Measurements from ENCODE around the gene RAD9A.

RAD9A gene

DNA sequence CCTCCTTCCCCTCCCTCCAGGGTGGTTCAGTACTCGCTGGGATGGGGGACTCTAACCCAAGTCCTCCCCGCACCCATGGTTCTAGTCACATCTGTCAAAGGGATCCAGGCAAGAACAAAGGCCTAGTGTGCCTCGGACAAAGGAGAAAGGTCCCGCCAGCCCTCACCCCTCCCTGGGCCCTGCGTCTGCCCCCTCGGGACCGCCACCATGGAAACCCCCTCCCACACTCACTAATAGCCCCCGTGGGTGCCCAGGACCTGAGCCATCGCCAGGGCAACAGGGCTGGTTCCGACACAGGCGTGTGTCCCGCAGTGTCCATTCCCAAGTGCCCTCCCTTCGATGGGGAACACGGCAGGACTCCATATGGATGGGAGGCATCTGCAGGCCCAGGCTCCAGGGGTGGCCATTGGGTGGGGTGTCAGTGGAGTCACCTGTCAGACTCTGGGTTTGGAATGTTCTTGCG, 18.6 kb downstream of the RAD9A start:
- no peak overlapping the region for H3K4me3 ChIP-seq (ENCODE audit: control insufficient read depth, low read depth, low read length)
- TF ChIP-seq CTCF (IDR thresholded peaks at IDR 0.05; ENCODE audit: control insufficient read depth, insufficient read depth, low read depth, low read length, missing control alignments): no peak
- no peak for DNase-seq (ENCODE audit: low read depth)

DNA sequence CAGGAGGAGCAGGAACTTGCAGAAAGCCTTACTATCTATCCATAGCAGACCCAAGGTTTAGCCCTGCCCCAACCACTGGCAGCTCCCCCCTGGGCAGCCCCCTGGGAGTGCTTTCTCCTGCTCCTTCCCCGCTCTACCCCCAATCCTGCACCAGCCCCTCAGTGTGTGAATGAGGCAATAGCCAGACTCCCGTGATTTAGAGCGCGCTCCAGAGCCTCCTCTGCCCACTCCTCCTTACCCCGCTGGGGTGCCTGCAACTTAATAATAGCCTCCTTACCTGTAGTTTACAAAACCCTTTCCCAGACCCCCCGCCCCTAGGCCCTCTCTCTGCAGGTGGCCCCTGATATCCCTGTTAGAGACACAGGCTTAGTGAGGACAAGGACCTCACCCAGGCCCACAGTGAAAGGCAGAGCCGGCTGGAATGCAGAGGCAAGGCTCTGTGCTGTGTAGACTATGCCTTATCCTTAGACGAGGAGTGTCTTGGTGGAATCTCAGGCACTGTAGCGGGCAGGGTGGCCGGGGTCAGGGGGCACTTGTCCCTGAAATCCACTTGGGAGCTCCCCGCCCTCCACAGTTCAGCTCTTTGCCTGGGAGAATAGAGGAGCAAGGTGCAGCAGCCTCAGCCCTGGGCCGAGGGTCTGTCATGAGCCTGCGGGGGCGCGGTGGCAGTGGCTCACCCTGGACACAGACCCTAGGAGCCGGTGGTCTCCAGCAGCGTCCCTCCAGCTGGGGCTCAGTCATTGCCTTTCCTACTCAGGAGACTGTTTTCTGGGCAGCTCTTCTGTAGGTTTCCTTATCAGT, 19.4 kb downstream of the RAD9A start:
- no peak for DNase-seq (ENCODE audit: low read depth)
- no peak for TF ChIP-seq CTCF (IDR thresholded peaks at IDR 0.05; ENCODE audit: control insufficient read depth, insufficient read depth, low read depth, low read length, missing control alignments)
- H3K4me3 ChIP-seq (ENCODE audit: control insufficient read depth, low read depth, low read length): no peak overlapping the region

GRCh38 chr11:67411785-67412152, 20.0 kb downstream of the RAD9A start:
- TF ChIP-seq CTCF (IDR thresholded peaks at IDR 0.05; ENCODE audit: control insufficient read depth, insufficient read depth, low read depth, low read length, missing control alignments): no peak
- no peak overlapping the region for H3K4me3 ChIP-seq (ENCODE audit: control insufficient read depth, low read depth, low read length)
- DNase-seq (ENCODE audit: low read depth): no peak

DNA sequence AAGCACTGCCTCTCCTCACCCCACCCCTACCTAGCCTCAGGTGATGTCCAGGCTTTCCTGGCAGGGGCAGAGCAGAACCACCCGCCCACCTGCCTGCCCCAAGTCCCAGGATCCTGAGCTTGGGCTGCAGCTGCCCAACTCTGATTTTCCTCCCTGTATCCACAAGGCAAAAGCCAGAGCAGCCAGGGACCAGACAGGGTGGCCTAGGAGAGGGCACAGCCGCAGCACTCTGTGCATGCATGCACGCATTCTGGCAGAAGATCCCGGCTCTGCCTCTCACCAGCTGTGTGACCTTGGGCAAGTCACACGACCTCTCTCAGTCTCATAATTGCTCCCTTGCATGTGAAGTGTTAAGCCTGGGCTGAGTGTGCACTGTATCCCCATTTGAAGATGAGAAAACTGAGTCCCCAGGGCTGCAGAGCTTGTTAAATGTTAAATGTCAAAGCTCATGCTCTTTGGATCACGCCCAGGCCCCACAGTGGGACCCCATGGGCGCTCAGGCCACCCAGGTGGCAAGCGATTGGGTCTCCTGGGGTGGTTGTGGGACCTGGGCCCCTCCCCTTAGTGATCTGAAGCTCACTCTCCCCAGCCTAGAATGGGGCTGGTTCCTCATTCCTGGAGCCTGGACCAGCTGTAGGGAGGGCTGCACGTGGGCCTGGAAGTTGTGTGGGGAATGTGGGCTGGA, 20.9 kb downstream of the RAD9A start:
- H3K4me3 ChIP-seq (ENCODE audit: control insufficient read depth, low read depth, low read length): no peak overlapping the region
- no peak for TF ChIP-seq CTCF (IDR thresholded peaks at IDR 0.05; ENCODE audit: control insufficient read depth, insufficient read depth, low read depth, low read length, missing control alignments)
- no peak for DNase-seq (ENCODE audit: low read depth)

GRCh38 chr11:67413266-67413849, 21.6 kb downstream of the RAD9A start:
- TF ChIP-seq CTCF (IDR thresholded peaks at IDR 0.05; ENCODE audit: control insufficient read depth, insufficient read depth, low read depth, low read length, missing control alignments): no peak
- no peak for DNase-seq (ENCODE audit: low read depth)
- no peak overlapping the region for H3K4me3 ChIP-seq (ENCODE audit: control insufficient read depth, low read depth, low read length)

DNA sequence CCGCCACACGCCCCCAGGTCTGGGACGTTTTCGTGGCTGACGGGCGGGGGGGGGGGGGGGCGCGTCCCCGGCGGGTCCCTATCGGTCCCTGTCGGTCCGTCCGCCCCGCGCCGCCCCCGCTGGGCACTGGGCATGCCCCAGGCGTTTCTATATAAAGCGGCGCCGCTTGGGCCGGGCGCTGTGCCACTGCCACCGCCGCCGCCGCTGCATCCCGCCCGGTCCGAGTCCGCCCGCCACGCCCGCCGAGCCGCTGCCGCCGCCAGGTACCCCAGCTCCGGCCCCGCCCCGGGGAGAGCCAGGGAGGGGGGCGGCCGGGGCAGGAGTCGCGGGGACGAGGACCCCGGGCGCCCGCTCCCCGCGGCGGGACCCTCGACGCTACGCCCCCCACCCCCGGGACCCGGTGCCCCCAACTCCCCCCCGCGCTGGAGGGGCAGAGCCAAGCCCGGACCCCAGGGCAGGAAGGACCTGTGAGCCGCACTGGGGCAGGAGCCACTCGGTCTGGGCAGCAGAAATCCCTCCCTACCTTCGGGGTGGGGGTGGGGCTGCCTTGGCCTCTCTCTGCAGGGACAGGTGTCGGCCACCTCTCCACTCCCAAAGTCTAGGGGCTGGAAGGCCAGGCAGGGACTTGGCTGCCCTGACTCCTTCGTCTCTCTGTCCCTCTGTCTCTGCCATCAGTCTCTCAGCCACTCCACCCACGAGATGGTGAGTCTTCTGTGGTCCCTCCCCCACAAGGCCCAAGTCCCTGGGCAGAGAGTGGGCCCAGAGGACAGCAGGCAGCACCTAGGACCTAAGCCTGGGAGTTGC, 23.9 kb downstream of the RAD9A start, which contains the start of gene CARNS1:
Gene CARNS1 (plus strand): TSS at position 178 of the 804 bp plus-strand sequence. CDS start 522 bp downstream, at position 700.
- DNase-seq (ENCODE audit: low read depth): no peak
- H3K4me3 ChIP-seq (ENCODE audit: control insufficient read depth, low read depth, low read length): peak within 1 kb of the TSS; percentile 19
- no peak for TF ChIP-seq CTCF (IDR thresholded peaks at IDR 0.05; ENCODE audit: control insufficient read depth, insufficient read depth, low read depth, low read length, missing control alignments)
